ENCODE results near the gene CNOT1. TPM values are rescaled to one million over a fixed set of nuclear protein-coding genes. Genes with fewer than 3 reads are reported as not detected.

The CNOT1 gene
- polyA plus RNA-seq, 1 donor from 2014 or later, result 66.2 TPM

- H3K79me2 ChIP-seq (replicated peaks; ENCODE audit: insufficient read depth, low read length), result peaks cover 34% of the 10 kb centered on the region
- H3K9me2 ChIP-seq (ENCODE audit: insufficient read depth, low read length), result no peaks in the 10 kb centered on the region
- H3K4me2 ChIP-seq (ENCODE audit: low read length), result no peak overlapping the region
- no peaks in the 10 kb centered on the region for H3K36me3 ChIP-seq (ENCODE audit: insufficient read depth, low read length)
- H3F3A ChIP-seq (ENCODE audit: insufficient read depth, low read length, poor library complexity, severe bottlenecking), result peaks cover 25% of the 10 kb centered on the region
- no peak overlapping the region for H2AFZ ChIP-seq (ENCODE audit: low read depth, low read length)
- no peaks in the 10 kb centered on the region for H3K27me3 ChIP-seq (ENCODE audit: insufficient read depth, low read depth, low read length)
- TF ChIP-seq SMC3 (conservative IDR thresholded peaks at IDR 0.05; ENCODE audit: poor library complexity), result no peak
- no peak for TF ChIP-seq MXI1 (conservative IDR thresholded peaks at IDR 0.05; ENCODE audit: poor library complexity, severe bottlenecking)
- no peak for TF ChIP-seq TAF1 (IDR thresholded peaks at IDR 0.05; ENCODE audit: low read depth)
- no peak for TF ChIP-seq RAD21 (conservative IDR thresholded peaks at IDR 0.05)
- no peak for TF ChIP-seq CTCF (IDR thresholded peaks at IDR 0.05; ENCODE audit: poor library complexity, severe bottlenecking)
- no peak for TF ChIP-seq POLR2AphosphoS5 (IDR thresholded peaks at IDR 0.05)
- no peak for TF ChIP-seq EZH2 (IDR thresholded peaks at IDR 0.05; ENCODE audit: borderline replicate concordance, insufficient read depth, low read length, poor library complexity, severe bottlenecking)
- no peak for TF ChIP-seq EP300 (conservative IDR thresholded peaks at IDR 0.05; ENCODE audit: poor library complexity, severe bottlenecking)
- TF ChIP-seq REST (IDR thresholded peaks at IDR 0.05; ENCODE audit: borderline replicate concordance), result no peak
- peaks cover 4% of the 10 kb centered on the region for H4K20me1 ChIP-seq (ENCODE audit: insufficient read depth)
- no peaks in the 10 kb centered on the region for H3K9me3 ChIP-seq (ENCODE audit: low read length)
- peak overlapping the region; percentile 90 for H3K9ac ChIP-seq (ENCODE audit: low read length)
- H3K4me3 ChIP-seq (ENCODE audit: low read length), result no peak overlapping the region
- H3K27ac ChIP-seq (ENCODE audit: low read length), result peak overlapping the region; percentile 100
Measured at GRCh38 chr16:58497468-58497867, 132.2 kb downstream of the CNOT1 start.

- Histone ChIP-seq H3K9me3 (ENCODE audit: low read length) (no peaks in the 10 kb centered on the region), H3K4me2 (ENCODE audit: low read length) (peak overlapping the region; percentile 36), H3K27me3 (ENCODE audit: insufficient read depth, low read depth, low read length) (no peaks in the 10 kb centered on the region), H3K36me3 (ENCODE audit: insufficient read depth, low read length) (no peaks in the 10 kb centered on the region), H3F3A (ENCODE audit: insufficient read depth, low read length, poor library complexity, severe bottlenecking) (peaks cover 25% of the 10 kb centered on the region), H4K20me1 (ENCODE audit: insufficient read depth) (no peaks in the 10 kb centered on the region), H3K4me3 (ENCODE audit: low read length) (peak overlapping the region; percentile 59), H3K9me2 (ENCODE audit: insufficient read depth, low read length) (no peaks in the 10 kb centered on the region), H2AFZ (ENCODE audit: low read depth, low read length) (peak overlapping the region; percentile 6), H3K27ac (ENCODE audit: low read length) (peak overlapping the region; percentile 100), H3K79me2 (replicated peaks; ENCODE audit: insufficient read depth, low read length) (peaks cover 16% of the 10 kb centered on the region), H3K9ac (ENCODE audit: low read length) (peak overlapping the region; percentile 90)
- no peak for TF ChIP-seq CTCF (IDR thresholded peaks at IDR 0.05; ENCODE audit: poor library complexity, severe bottlenecking)
- peak; percentile 31 for TF ChIP-seq REST (IDR thresholded peaks at IDR 0.05; ENCODE audit: borderline replicate concordance)
Measured at GRCh38 chr16:58495521-58496331, 133.9 kb downstream of the CNOT1 start.
